OCI-LY7 (cell line): ENCODE data around the gene SETD7. TPM values are rescaled to one million over a fixed set of nuclear protein-coding genes. Genes with fewer than 3 reads are reported as not detected.

Source experiments
- Bru-seq: library from RNA; stranded (reverse); fragments of 400-500 nt; gene quantifications from one replicate; lab custom pipeline; 2021; lab: Mats Ljungman, UMichigan
- BruChase-seq, 2 experiments: library from RNA; stranded (reverse); fragments of 400-500 nt; gene quantifications; one replicate each; lab custom pipeline; 2021; lab: Mats Ljungman, UMichigan
- BruUV-seq: library from RNA; stranded (reverse); fragments of 400-500 nt; replicated peaks from 2 replicates; lab custom pipeline; 2021; lab: Mats Ljungman, UMichigan
- CTCF ChIA-PET: fragments of 300-600 bp; sonication (Branson Sonifier 250); formaldehyde crosslinking; loops from one replicate; lab custom pipeline; 2022; ENCODE audit warnings: antibody characterized with exemption; ENCODE audit not compliant: unreplicated experiment; lab: Charles Lee
- POLR2A ChIA-PET: fragments of 300-600 bp; sonication (Branson Sonifier 250); formaldehyde crosslinking; loops from one replicate; lab custom pipeline; 2022; ENCODE audit warnings: antibody characterized with exemption; lab: Charles Lee
- DNase-seq: peaks from one replicate; pipeline ENCODE4 v3.0.0-alpha.2; 2015; ENCODE audit warnings: low spot score
- H2AFZ ChIP-seq: fragments of 200-600 bp; sonication (generic), shearing (Covaris generic); 2 replicates; pipeline ENCODE4 v1.6.1; 2014; ENCODE audit warnings: mild to moderate bottlenecking, antibody characterized with exemption, low read length, moderate library complexity
- H3K27ac ChIP-seq: fragments of 200-600 bp; sonication (generic); 2 replicates; pipeline ENCODE4 v1.5.1; 2014; ENCODE audit warnings: mixed run types, low read depth, mild to moderate bottlenecking, moderate library complexity, low read length, inconsistent platforms; ENCODE audit not compliant: poor library complexity, severe bottlenecking
- H3K36me3 ChIP-seq: fragments of 200-600 bp; sonication (generic); 2 replicates; pipeline ENCODE4 v1.6.1; 2014; ENCODE audit warnings: mild to moderate bottlenecking, antibody characterized with exemption, low read length, moderate library complexity, mixed read lengths; ENCODE audit not compliant: insufficient read depth
- H3K4me1 ChIP-seq: fragments of 200-600 bp; sonication (generic); 2 replicates; pipeline ENCODE4 v1.5.1; 2014; ENCODE audit warnings: mild to moderate bottlenecking, low read length; ENCODE audit not compliant: insufficient read depth, poor library complexity, severe bottlenecking
- H3K4me2 ChIP-seq: fragments of 200-600 bp; sonication (generic); 2 replicates; pipeline ENCODE4 v1.6.1; 2014; ENCODE audit warnings: mild to moderate bottlenecking, low read length
- H3K4me3 ChIP-seq: fragments of 200-600 bp; sonication (generic); 2 replicates; pipeline ENCODE4 v1.5.1; 2014; ENCODE audit warnings: mild to moderate bottlenecking, low read depth, low read length; ENCODE audit not compliant: poor library complexity, severe bottlenecking
- H3K79me2 ChIP-seq: fragments of 200-600 bp; sonication (generic); 2 replicates; pipeline ENCODE4 v1.6.1; 2016; ENCODE audit warnings: low read depth, mild to moderate bottlenecking, low read length, moderate library complexity, mixed read lengths; ENCODE audit not compliant: insufficient read depth
- H3K9me2 ChIP-seq: fragments of 200-600 bp; sonication (generic); 2 replicates; pipeline ENCODE4 v1.6.1; 2016; ENCODE audit warnings: mild to moderate bottlenecking, low read length, mixed read lengths; ENCODE audit not compliant: insufficient read depth
- H3K9me3 ChIP-seq: fragments of 200-600 bp; sonication (generic); 2 replicates; pipeline ENCODE4 v1.6.1; 2014; ENCODE audit warnings: mild to moderate bottlenecking, mixed run types, low read length, mixed read lengths
- H4K20me1 ChIP-seq: fragments of 200-600 bp; sonication (generic); 2 replicates; pipeline ENCODE4 v1.6.1; 2014; ENCODE audit warnings: mild to moderate bottlenecking, antibody characterized with exemption, low read length, moderate library complexity, mixed read lengths; ENCODE audit not compliant: insufficient read depth
- CTCF ChIP-seq: fragments of 200-600 bp; sonication (generic); conservative IDR thresholded peaks from 2 replicates; pipeline ENCODE4 v1.5.1; 2014; ENCODE audit warnings: mild to moderate bottlenecking, antibody characterized with exemption, low read length, moderate library complexity, mixed read lengths
- EZH2phosphoT487 ChIP-seq: fragments of 200-600 bp; sonication (generic); IDR thresholded peaks from 2 replicates; pipeline ENCODE4 v1.6.1; 2018; ENCODE audit warnings: low read depth, borderline replicate concordance, mild to moderate bottlenecking, mixed run types, antibody characterized with exemption, low read length, moderate library complexity, mixed read lengths
- intact Hi-C: fragments of 100-400 bp; cut with micrococcal nuclease; formaldehyde crosslinking; loops from one replicate; pipeline ENCODE4 v1.10.0; 2022; ENCODE audit not compliant: unreplicated experiment
- long read RNA-seq: library from polyadenylated mRNA; stranded (forward); transcript quantifications from one replicate; pipeline ENCODE4 v2.0.0, GENCODE V29; 2022
- total RNA-seq, 2 experiments: library from RNA; depleted of rRNA in 1 of 2; stranded (reverse); fragments of >200 nt in 1 of 2; shearing (Covaris generic) in 1 of 2; gene quantifications; 2 replicates each; pipeline ENCODE4 v1.2.3, GENCODE V29; 2014 to 2022

The SETD7 gene
- total RNA-seq (2014; rRNA removed; shearing (Covaris generic)) (17.6 and 21.0 TPM in 2 replicates), total RNA-seq (2022) (35.6 and 37.3 TPM in 2 replicates), Bru-seq, nascent RNA (percentile 78 among the genes with signal in this experiment), BruChase-seq, experiment 1, labeled RNA remaining after a 6-hour chase (percentile 65 among the genes with signal in this experiment), BruChase-seq, experiment 2, labeled RNA remaining after a 2-hour chase (percentile 82 among the genes with signal in this experiment)
- long read RNA-seq, full-length matches to known transcripts, result 10 of 34 reads
- long read RNA-seq, partial matches to known transcripts, result 1 of 34 reads
- long read RNA-seq, other reads (novel, unspliced or antisense), result 23 of 34 reads

- POLR2A ChIA-PET, result interaction anchor here (0.7 to 2.7 kb wide), 16 partner anchors 9 to 520 kb away, joined by 3 to 10 read pairs (median 4); partner anchors contain the start of gene RAB33B
- Histone ChIP-seq H3K79me2 (peaks cover 40% of the 10 kb centered on the region), H3K9me2 (no peaks in the 10 kb centered on the region), H2AFZ (peak within 1 kb of the TSS; percentile 53), H4K20me1 (peaks cover 30% of the 10 kb centered on the region), H3K4me3 (peak within 1 kb of the TSS; percentile 81), H3K27ac (peak within 1 kb of the TSS; percentile 87), H3K9me3 (no peaks in the 10 kb centered on the region), H3K4me2 (peak within 1 kb of the TSS; percentile 86), H3K36me3 (peaks cover 15% of the 10 kb centered on the region), H3K4me1 (peaks cover 72% of the 10 kb centered on the region)
- TF ChIP-seq EZH2phosphoT487 (no peak), CTCF (no peak)
- intact Hi-C loops, result loop anchor here (1.0 to 10.0 kb wide), 9 partner anchors 259 to 1251 kb away; partner anchors contain the start of genes ELF2, MAML3, NOCT and TBC1D9
- no TSS peak for BruUV-seq
- peak; percentile 82 for DNase-seq
- CTCF ChIA-PET, result interaction anchor here (1.4 kb wide), 1 partner anchor 103 kb away, joined by 5 read pairs; no protein-coding TSS in a partner anchor
These were observed at the start of gene SETD7 for GRCh38 chr4:139556071-139556723. SETD7 (minus strand) TSS chr4:139556219; CDS start chr4:139556137, 82 bp downstream.

GRCh38 chr4:139605516-139605915 is 49.5 kb upstream of the SETD7 start:
- no peak overlapping the region for H2AFZ ChIP-seq
- TF ChIP-seq CTCF (no peak), EZH2phosphoT487 (no peak)

More at GRCh38 chr4:139605516-139605915, 49.5 kb upstream of the SETD7 start:
- Histone ChIP-seq H3K4me3 (no peak overlapping the region), H3K79me2 (no peaks in the 10 kb centered on the region), H3K4me2 (no peak overlapping the region), H3K27ac (no peak overlapping the region), H3K36me3 (no peaks in the 10 kb centered on the region), H3K4me1 (no peaks in the 10 kb centered on the region), H4K20me1 (no peaks in the 10 kb centered on the region), H3K9me2 (no peaks in the 10 kb centered on the region), H3K9me3 (no peaks in the 10 kb centered on the region)
- ChIA-PET CTCF (no interaction called here), POLR2A (interaction anchor here (0.5 kb wide), 1 partner anchor 127 kb away, joined by 3 read pairs; no protein-coding TSS in a partner anchor)
- intact Hi-C loops, result no loop called here
- no TSS peak for BruUV-seq
- DNase-seq, result no peak
